Uterus (tissue), 2 donors: ENCODE data around the gene ZNF337.

Experiments used
- CTCF ChIP-seq, 4 experiments: fragments of 200-600 bp in 2 of 4; fragments of 450-650 bp in 2 of 4; sonication (generic) in 2 of 4; IDR thresholded peaks; one replicate each; pipeline ENCODE4 v1.5.1; 2016 to 2019; ENCODE audit warnings: antibody characterized with exemption in 4 of 4, mild to moderate bottlenecking in 2 of 4, moderate library complexity in 1 of 4
- POLR2A ChIP-seq, 2 donors: fragments of 450-650 bp; IDR thresholded peaks; one replicate each; pipeline ENCODE4 v1.6.1; 2016; ENCODE audit warnings: antibody characterized with exemption in 2 of 2, mild to moderate bottlenecking in 1 of 2, moderate library complexity in 1 of 2

- TF ChIP-seq CTCF (IDR thresholded peaks at IDR 0.05): no peak
- no peak for TF ChIP-seq POLR2A (IDR thresholded peaks at IDR 0.05)
Observed at GRCh38 chr20:25672659-25673235, 23.9 kb downstream of the ZNF337 start.
